OCI-LY7 (cell line): Measurements from ENCODE around the gene SATB2.

Source experiments
- EZH2phosphoT487 ChIP-seq: fragments of 200-600 bp; sonication (generic); IDR thresholded peaks from 2 replicates; pipeline ENCODE4 v1.6.1; 2018; ENCODE audit warnings: low read depth, borderline replicate concordance, mild to moderate bottlenecking, mixed run types, antibody characterized with exemption, low read length, moderate library complexity, mixed read lengths
- TF ChIP-seq, protein P1 (sequence below): fragments of 200-600 bp; sonication (generic); conservative IDR thresholded peaks from 2 replicates; pipeline ENCODE4 v1.5.1; 2014; ENCODE audit warnings: mild to moderate bottlenecking, antibody characterized with exemption, low read length, moderate library complexity, mixed read lengths

DNA sequence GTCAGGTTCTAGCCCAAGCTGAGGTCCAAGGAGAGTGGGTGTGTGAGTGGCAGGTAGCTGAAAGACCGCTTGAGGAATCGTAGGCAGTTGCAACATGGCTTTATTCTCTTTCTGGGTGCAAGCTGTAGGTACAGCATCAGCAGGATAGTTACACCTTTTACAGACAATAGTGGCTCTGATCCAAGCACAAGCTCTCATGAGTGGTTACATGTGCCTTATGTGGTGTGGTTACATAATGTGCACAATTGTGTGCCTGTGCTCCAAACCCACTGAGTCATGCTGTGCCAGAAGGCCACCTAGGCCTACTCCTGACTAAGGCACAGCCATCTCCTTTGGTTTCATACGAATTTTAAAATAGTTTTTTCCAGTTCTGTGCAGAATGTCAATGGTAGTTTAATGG is 227.6 kb downstream of the SATB2 start:
- TF ChIP-seq, protein P1, sequence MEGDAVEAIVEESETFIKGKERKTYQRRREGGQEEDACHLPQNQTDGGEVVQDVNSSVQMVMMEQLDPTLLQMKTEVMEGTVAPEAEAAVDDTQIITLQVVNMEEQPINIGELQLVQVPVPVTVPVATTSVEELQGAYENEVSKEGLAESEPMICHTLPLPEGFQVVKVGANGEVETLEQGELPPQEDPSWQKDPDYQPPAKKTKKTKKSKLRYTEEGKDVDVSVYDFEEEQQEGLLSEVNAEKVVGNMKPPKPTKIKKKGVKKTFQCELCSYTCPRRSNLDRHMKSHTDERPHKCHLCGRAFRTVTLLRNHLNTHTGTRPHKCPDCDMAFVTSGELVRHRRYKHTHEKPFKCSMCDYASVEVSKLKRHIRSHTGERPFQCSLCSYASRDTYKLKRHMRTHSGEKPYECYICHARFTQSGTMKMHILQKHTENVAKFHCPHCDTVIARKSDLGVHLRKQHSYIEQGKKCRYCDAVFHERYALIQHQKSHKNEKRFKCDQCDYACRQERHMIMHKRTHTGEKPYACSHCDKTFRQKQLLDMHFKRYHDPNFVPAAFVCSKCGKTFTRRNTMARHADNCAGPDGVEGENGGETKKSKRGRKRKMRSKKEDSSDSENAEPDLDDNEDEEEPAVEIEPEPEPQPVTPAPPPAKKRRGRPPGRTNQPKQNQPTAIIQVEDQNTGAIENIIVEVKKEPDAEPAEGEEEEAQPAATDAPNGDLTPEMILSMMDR = no peak
- TF ChIP-seq EZH2phosphoT487 = no peak
